HEK293 (cell line): ENCODE data around the gene PNRC1.

Experiments
- PRDM10 ChIP-seq: fragments of 450-650 bp; formaldehyde crosslinking; IDR thresholded peaks from 2 replicates; pipeline ENCODE4 v1.5.1; 2016; ENCODE audit warnings: missing biosample characterization, missing genetic modification characterization
- YY1 ChIP-seq: fragments of 450-650 bp; formaldehyde crosslinking; IDR thresholded peaks from 2 replicates; pipeline ENCODE4 v1.5.1; 2018; ENCODE audit warnings: missing biosample characterization, missing genetic modification characterization
- ZNF174 ChIP-seq: fragments of 450-650 bp; formaldehyde crosslinking; IDR thresholded peaks from 2 replicates; pipeline ENCODE4 v1.5.0; 2017; ENCODE audit warnings: missing biosample characterization, mild to moderate bottlenecking, missing genetic modification characterization
- ZNF24 ChIP-seq: fragments of 450-650 bp; formaldehyde crosslinking; IDR thresholded peaks from 2 replicates; pipeline ENCODE4 v1.5.1; 2016; ENCODE audit warnings: missing biosample characterization, missing genetic modification characterization
- ZNF302 ChIP-seq: fragments of 450-650 bp; formaldehyde crosslinking; IDR thresholded peaks from 2 replicates; pipeline ENCODE4 v1.5.1; 2016; ENCODE audit warnings: missing biosample characterization, missing genetic modification characterization, low read depth
- ZNF416 ChIP-seq: fragments of 450-650 bp; formaldehyde crosslinking; IDR thresholded peaks from 2 replicates; pipeline ENCODE4 v1.5.1; 2016; ENCODE audit warnings: missing biosample characterization, missing genetic modification characterization
- ZNF544 ChIP-seq: fragments of 450-650 bp; formaldehyde crosslinking; IDR thresholded peaks from 2 replicates; pipeline ENCODE4 v1.5.0; 2017; ENCODE audit warnings: missing biosample characterization, missing genetic modification characterization
- ZSCAN23 ChIP-seq: fragments of 450-650 bp; formaldehyde crosslinking; IDR thresholded peaks from 2 replicates; pipeline ENCODE4 v1.5.1; 2016; ENCODE audit warnings: missing biosample characterization, missing genetic modification characterization
- TF ChIP-seq, protein P1 (sequence below): fragments of 450-650 bp; formaldehyde crosslinking; IDR thresholded peaks from 2 replicates; pipeline ENCODE4 v1.5.1; 2016; ENCODE audit warnings: missing biosample characterization, missing genetic modification characterization
- TF ChIP-seq, protein P2 (sequence below): fragments of 450-650 bp; formaldehyde crosslinking; conservative IDR thresholded peaks from 2 replicates; pipeline ENCODE4 v1.5.1; 2016; ENCODE audit warnings: low read depth, missing biosample characterization, missing genetic modification characterization
- TF ChIP-seq, protein P3 (sequence below): fragments of 450-650 bp; formaldehyde crosslinking; IDR thresholded peaks from 2 replicates; pipeline ENCODE4 v1.5.1; 2017; ENCODE audit warnings: missing biosample characterization, missing genetic modification characterization
- TF ChIP-seq, protein P4 (sequence below): fragments of 450-650 bp; formaldehyde crosslinking; IDR thresholded peaks from 2 replicates; pipeline ENCODE4 v1.5.1; 2016; ENCODE audit warnings: missing biosample characterization, missing genetic modification characterization, low read depth
- TF ChIP-seq, protein P5 (sequence below): fragments of 450-650 bp; formaldehyde crosslinking; IDR thresholded peaks from 2 replicates; pipeline ENCODE4 v1.5.1; 2016; ENCODE audit warnings: missing biosample characterization, missing genetic modification characterization

- TF ChIP-seq, protein P1, sequence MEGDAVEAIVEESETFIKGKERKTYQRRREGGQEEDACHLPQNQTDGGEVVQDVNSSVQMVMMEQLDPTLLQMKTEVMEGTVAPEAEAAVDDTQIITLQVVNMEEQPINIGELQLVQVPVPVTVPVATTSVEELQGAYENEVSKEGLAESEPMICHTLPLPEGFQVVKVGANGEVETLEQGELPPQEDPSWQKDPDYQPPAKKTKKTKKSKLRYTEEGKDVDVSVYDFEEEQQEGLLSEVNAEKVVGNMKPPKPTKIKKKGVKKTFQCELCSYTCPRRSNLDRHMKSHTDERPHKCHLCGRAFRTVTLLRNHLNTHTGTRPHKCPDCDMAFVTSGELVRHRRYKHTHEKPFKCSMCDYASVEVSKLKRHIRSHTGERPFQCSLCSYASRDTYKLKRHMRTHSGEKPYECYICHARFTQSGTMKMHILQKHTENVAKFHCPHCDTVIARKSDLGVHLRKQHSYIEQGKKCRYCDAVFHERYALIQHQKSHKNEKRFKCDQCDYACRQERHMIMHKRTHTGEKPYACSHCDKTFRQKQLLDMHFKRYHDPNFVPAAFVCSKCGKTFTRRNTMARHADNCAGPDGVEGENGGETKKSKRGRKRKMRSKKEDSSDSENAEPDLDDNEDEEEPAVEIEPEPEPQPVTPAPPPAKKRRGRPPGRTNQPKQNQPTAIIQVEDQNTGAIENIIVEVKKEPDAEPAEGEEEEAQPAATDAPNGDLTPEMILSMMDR (tag by site-specific recombination), result no peak
- TF ChIP-seq ZNF544 (tag by site-specific recombination), result no peak
- TF ChIP-seq ZNF302 (tag by site-specific recombination), result no peak
- TF ChIP-seq, protein P2, sequence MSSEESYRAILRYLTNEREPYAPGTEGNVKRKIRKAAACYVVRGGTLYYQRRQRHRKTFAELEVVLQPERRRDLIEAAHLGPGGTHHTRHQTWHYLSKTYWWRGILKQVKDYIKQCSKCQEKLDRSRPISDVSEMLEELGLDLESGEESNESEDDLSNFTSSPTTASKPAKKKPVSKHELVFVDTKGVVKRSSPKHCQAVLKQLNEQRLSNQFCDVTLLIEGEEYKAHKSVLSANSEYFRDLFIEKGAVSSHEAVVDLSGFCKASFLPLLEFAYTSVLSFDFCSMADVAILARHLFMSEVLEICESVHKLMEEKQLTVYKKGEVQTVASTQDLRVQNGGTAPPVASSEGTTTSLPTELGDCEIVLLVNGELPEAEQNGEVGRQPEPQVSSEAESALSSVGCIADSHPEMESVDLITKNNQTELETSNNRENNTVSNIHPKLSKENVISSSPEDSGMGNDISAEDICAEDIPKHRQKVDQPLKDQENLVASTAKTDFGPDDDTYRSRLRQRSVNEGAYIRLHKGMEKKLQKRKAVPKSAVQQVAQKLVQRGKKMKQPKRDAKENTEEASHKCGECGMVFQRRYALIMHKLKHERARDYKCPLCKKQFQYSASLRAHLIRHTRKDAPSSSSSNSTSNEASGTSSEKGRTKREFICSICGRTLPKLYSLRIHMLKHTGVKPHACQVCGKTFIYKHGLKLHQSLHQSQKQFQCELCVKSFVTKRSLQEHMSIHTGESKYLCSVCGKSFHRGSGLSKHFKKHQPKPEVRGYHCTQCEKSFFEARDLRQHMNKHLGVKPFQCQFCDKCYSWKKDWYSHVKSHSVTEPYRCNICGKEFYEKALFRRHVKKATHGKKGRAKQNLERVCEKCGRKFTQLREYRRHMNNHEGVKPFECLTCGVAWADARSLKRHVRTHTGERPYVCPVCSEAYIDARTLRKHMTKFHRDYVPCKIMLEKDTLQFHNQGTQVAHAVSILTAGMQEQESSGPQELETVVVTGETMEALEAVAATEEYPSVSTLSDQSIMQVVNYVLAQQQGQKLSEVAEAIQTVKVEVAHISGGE (tag by site-specific recombination), result no peak
- no peak for TF ChIP-seq PRDM10 (tag by site-specific recombination)
- TF ChIP-seq, protein P3, sequence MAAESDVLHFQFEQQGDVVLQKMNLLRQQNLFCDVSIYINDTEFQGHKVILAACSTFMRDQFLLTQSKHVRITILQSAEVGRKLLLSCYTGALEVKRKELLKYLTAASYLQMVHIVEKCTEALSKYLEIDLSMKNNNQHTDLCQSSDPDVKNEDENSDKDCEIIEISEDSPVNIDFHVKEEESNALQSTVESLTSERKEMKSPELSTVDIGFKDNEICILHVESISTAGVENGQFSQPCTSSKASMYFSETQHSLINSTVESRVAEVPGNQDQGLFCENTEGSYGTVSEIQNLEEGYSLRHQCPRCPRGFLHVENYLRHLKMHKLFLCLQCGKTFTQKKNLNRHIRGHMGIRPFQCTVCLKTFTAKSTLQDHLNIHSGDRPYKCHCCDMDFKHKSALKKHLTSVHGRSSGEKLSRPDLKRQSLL (tag by site-specific recombination), result no peak
- no peak for TF ChIP-seq ZNF416 (tag by site-specific recombination)
- TF ChIP-seq ZSCAN23, result no peak
- TF ChIP-seq, protein P4, sequence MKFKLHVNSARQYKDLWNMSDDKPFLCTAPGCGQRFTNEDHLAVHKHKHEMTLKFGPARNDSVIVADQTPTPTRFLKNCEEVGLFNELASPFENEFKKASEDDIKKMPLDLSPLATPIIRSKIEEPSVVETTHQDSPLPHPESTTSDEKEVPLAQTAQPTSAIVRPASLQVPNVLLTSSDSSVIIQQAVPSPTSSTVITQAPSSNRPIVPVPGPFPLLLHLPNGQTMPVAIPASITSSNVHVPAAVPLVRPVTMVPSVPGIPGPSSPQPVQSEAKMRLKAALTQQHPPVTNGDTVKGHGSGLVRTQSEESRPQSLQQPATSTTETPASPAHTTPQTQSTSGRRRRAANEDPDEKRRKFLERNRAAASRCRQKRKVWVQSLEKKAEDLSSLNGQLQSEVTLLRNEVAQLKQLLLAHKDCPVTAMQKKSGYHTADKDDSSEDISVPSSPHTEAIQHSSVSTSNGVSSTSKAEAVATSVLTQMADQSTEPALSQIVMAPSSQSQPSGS (tag by site-specific recombination), result no peak
- TF ChIP-seq ZNF174 (tag by site-specific recombination), result no peak
- TF ChIP-seq YY1 (tag by site-specific recombination), result no peak
- no peak for TF ChIP-seq ZNF24
- TF ChIP-seq, protein P5, sequence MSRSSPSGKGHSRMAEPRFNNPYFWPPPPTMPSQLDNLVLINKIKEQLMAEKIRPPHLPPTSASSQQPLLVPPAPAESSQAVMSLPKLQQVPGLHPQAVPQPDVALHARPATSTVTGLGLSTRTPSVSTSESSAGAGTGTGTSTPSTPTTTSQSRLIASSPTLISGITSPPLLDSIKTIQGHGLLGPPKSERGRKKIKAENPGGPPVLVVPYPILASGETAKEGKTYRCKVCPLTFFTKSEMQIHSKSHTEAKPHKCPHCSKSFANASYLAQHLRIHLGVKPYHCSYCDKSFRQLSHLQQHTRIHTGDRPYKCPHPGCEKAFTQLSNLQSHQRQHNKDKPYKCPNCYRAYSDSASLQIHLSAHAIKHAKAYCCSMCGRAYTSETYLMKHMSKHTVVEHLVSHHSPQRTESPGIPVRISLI (tag by site-specific recombination), result no peak
Measured at GRCh38 chr6:89131599-89131998, 51.0 kb downstream of the PNRC1 start.
